ENCODE measurements around the gene STRN. TPM values are rescaled to one million over a fixed set of nuclear protein-coding genes. Genes with fewer than 3 reads are reported as not detected.
A peak's percentile ranks its signal among the peaks of the same experiment; 100 is the strongest.

STRN gene
- total and polyA plus RNA-seq, 9 of the 15 experiments (the other 6 are each of a cell fraction or from before 2014, with no cell fraction given): 1.3 to 31.2 (median 20.0) TPM

DNA sequence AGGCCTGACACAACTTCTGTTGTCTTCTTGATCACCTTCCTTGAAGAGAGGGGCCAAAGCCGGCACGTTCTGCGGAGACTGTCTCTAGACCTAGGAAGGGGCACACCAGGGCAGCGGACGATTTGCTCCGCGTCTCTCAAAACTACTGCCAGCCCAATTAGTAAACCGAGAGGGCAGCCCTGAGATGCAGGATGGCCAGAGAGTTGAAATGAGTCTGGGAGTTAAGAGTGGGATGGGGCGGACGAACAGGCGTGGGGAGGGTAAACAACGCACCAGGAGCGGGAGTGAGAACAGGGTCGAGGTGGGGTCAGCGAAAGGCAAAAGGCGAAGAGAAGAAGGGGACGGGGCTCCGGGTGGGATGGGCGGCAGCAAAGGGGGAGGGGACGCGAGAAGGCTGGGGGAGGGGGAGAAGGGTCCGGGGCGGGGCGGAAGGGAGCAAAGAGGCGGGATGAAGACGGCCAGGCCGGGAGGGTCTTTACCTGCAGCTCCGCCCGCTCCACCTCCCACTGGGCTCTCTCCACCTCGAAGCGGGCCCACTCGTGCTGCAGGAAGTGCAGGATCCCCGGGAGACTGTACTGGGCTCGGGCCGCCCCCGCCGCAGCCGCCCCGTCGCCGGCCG lies 476 bp downstream of the STRN start (continued):
- no peak for TF ChIP-seq THRA (IDR thresholded peaks at IDR 0.05)
- peak; percentile 22; the same call in 1 of the 2 replicates for TF ChIP-seq KAT7 (CRISPR knock-in tag; IDR thresholded peaks at IDR 0.05; ENCODE audit: borderline replicate concordance)
- TF ChIP-seq HNRNPLL (IDR thresholded peaks at IDR 0.05; ENCODE audit: low read depth, low read length, poor library complexity, severe bottlenecking): peak; percentile 50
- peak in 1 of 2 experiments; percentile 46; a peak in 2 of 4 replicates for TF ChIP-seq HDAC1 (IDR thresholded peaks at IDR 0.05)
- TF ChIP-seq DPF2 (IDR thresholded peaks at IDR 0.05): 0 out of 2 replicates have a peak, but pooled peaks have one; percentile 12
- TF ChIP-seq BCOR (IDR thresholded peaks at IDR 0.05): peak; percentile 14; the same call in 1 of the 2 replicates
- TF ChIP-seq JUN (IDR thresholded peaks at IDR 0.05; ENCODE audit: borderline replicate concordance, low read depth, low read length): no peak
- no peak for TF ChIP-seq JUN (CRISPR knock-in tag; IDR thresholded peaks at IDR 0.05; ENCODE audit: borderline replicate concordance)

DNA sequence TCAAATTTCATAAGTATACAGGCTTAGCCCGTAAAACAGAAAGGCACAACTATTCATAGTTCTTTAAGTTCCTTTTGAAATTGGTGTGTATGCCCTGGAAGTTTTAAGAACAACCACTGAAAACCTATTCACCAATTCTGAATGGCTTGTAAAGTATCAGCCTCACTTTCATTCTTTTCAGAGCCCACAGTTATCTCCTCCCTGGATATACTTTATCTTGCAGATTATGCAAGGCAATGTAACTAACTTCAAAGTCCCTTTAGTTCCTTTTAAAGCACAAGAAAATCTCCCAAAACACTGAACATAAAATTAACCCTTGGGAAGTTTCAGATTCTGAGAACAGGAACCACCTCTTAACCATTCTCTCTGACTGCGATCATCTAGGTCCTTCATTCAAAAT lies 1.1 kb downstream of the STRN start:
- WGBS (ENCODE audit: insufficient coverage, low coverage, missing lambda C conversion rate): 14% methylated on average over 2 of the region's 2 CpGs
- peaks cover 6 to 22% of the 10 kb centered on the region in 2 experiments for H3K4me1 ChIP-seq (replicated peaks in 1 of 2; ENCODE audit: control insufficient read depth in 2 of 2, insufficient read depth in 2 of 2, low read length in 2 of 2)
- H3K4me2 ChIP-seq (ENCODE audit: insufficient read depth, low read length): peak overlapping the region; percentile 94
- 0 out of 2 replicates have a peak overlapping the region, but pooled peaks have one; percentile 82 for H2AFZ ChIP-seq (ENCODE audit: low read depth, low read length)
- ChIA-PET CTCF (ENCODE audit: low intra/inter-chr PET ratio) (no interaction called here), POLR2A (interaction anchor here (0.6 to 1.0 kb wide), 2 partner anchors 13 to 1411 kb away, joined by 3 read pairs; no protein-coding TSS in a partner anchor)
- H3K27ac ChIP-seq (ENCODE audit: extremely low read depth, low read depth, low read length): peak overlapping the region; percentile 86
- no peaks in the 10 kb centered on the region for H3K9me1 ChIP-seq (ENCODE audit: control insufficient read depth, insufficient read depth, low read length)
- intact Hi-C loops (cut with micrococcal nuclease): no loop called here
- peaks cover 63% of the 10 kb centered on the region for H3K79me2 ChIP-seq (ENCODE audit: control insufficient read depth, insufficient read depth, low read length)
- peaks cover 8% of the 10 kb centered on the region for H3K36me3 ChIP-seq (ENCODE audit: control insufficient read depth, insufficient read depth, low read length)
- ATAC-seq (no peak), FAIRE-seq (peak; percentile 63), DNase-seq (ENCODE audit: extremely low read depth in 1 of 4, low spot score in 3 of 4) (peak in 1 of 4 experiments; percentile 8)
- H4K20me1 ChIP-seq (replicated peaks; ENCODE audit: control insufficient read depth, insufficient read depth, low read length): no peaks in the 10 kb centered on the region
- H3K4me3 ChIP-seq: peak overlapping the region; percentile 96
- H3K9me3 ChIP-seq (replicated peaks; ENCODE audit: control insufficient read depth, insufficient read depth, low read depth, low read length): no peaks in the 10 kb centered on the region
- no TSS peak for BruUV-seq (replicated peaks)
- peak overlapping the region; percentile 83 to 93; a peak in 3 of 4 replicates for H3K9ac ChIP-seq (ENCODE audit: insufficient read depth in 1 of 2, low read depth in 2 of 2, low read length in 2 of 2)
- in situ Hi-C loops (cut with MboI): no loop called here
- no peaks in the 10 kb centered on the region for H3K27me3 ChIP-seq (ENCODE audit: control insufficient read depth in 2 of 2, insufficient read depth in 2 of 2, low read length in 2 of 2)
- TF ChIP-seq, protein P1, sequence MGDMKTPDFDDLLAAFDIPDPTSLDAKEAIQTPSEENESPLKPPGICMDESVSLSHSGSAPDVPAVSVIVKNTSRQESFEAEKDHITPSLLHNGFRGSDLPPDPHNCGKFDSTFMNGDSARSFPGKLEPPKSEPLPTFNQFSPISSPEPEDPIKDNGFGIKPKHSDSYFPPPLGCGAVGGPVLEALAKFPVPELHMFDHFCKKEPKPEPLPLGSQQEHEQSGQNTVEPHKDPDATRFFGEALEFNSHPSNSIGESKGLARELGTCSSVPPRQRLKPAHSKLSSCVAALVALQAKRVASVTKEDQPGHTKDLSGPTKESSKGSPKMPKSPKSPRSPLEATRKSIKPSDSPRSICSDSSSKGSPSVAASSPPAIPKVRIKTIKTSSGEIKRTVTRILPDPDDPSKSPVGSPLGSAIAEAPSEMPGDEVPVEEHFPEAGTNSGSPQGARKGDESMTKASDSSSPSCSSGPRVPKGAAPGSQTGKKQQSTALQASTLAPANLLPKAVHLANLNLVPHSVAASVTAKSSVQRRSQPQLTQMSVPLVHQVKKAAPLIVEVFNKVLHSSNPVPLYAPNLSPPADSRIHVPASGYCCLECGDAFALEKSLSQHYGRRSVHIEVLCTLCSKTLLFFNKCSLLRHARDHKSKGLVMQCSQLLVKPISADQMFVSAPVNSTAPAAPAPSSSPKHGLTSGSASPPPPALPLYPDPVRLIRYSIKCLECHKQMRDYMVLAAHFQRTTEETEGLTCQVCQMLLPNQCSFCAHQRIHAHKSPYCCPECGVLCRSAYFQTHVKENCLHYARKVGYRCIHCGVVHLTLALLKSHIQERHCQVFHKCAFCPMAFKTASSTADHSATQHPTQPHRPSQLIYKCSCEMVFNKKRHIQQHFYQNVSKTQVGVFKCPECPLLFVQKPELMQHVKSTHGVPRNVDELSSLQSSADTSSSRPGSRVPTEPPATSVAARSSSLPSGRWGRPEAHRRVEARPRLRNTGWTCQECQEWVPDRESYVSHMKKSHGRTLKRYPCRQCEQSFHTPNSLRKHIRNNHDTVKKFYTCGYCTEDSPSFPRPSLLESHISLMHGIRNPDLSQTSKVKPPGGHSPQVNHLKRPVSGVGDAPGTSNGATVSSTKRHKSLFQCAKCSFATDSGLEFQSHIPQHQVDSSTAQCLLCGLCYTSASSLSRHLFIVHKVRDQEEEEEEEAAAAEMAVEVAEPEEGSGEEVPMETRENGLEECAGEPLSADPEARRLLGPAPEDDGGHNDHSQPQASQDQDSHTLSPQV (IDR thresholded peaks at IDR 0.05): peak; percentile 16; the same call in 1 of the 2 replicates
- TF ChIP-seq ESRRA (IDR thresholded peaks at IDR 0.05; ENCODE audit: borderline replicate concordance, low read depth) (no peak), CBFA2T2 (conservative IDR thresholded peaks at IDR 0.05) (no peak), RB1 (IDR thresholded peaks at IDR 0.05; ENCODE audit: low read depth) (no peak), HDAC3 (IDR thresholded peaks at IDR 0.05; ENCODE audit: borderline replicate concordance, partially characterized antibody) (peak; percentile 14), NCOA6 (IDR thresholded peaks at IDR 0.05) (0 out of 2 replicates have a peak, but pooled peaks have one; percentile 18), ZFX (CRISPR knock-in tag; IDR thresholded peaks at IDR 0.05) (no peak)

All from K562 (cell line).